ENCODE data around the gene HIF1A.
A peak's percentile ranks its signal among the peaks of the same experiment; 100 is the strongest.
"Not testable (repeated sequence)": the region's sequence is repeated elsewhere in the genome, so short reads cannot be mapped to it uniquely, and the experiment has no call there.

Gene HIF1A

DNA sequence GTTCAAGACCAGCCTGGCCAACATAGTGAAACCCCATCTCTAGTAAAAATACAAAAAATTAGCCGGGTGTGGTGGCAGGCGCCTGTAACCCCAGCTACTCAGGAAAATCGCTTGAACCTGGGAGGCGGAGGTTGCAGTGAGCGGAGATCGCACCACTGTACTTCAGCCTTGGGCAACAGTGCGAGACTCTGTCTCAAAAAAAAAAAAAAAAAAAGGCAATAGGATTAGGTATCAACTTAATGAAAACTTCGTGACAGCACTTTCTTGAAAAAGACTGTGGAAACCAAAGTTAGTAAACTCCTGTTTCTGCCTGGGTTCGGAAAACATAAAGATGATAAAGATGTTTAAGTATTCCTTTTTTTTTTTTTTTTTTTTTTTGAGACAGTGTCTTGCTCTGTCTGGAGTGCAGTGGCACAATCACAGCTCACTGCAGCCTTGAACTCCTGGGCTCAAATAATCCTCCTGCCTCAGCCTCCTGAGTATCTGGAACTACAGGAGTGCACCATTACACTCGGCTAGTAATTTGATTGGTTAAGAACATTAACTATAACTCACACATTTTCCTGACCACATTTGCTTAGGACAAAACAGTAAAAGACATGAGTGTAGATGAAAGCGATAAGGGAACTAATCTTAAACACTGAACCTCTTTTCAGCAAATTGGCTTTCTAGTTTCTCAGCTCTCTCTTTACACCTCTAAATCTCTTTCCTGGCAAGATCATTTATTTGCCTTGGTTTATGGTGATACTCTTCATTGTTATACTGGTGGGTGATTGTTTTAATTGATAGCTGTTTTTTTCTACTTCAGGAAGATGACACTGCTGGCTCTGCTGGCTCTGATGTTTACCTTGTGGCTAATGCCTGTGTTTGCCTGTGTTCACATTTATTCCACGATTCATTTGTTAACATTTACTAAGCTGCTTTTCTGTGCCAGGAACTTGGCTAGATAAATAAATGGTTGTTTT lies 15.8 kb downstream of the HIF1A start:
- DNase-seq, result peak; percentile 63

DNA sequence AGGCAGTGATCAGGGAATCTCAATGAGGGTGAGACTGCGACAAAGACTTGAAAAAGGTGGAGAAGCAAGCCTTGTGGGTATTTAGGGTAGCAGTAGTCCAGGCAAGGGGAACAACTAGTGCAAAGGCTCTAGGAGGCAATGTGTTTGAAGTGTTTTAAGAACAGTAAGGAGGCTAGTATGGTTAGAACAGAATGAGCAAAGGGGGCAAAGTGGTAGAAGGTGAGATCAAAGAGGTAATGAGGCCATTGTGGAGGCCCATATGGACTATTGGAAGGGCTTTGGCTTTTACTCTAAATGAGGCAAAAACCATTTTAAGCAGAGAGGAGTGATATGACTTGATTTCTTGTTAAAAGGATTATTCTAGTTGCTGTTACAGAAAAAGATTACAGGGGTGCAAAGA lies 16.8 kb downstream of the HIF1A start:
- no peak for DNase-seq

DNA sequence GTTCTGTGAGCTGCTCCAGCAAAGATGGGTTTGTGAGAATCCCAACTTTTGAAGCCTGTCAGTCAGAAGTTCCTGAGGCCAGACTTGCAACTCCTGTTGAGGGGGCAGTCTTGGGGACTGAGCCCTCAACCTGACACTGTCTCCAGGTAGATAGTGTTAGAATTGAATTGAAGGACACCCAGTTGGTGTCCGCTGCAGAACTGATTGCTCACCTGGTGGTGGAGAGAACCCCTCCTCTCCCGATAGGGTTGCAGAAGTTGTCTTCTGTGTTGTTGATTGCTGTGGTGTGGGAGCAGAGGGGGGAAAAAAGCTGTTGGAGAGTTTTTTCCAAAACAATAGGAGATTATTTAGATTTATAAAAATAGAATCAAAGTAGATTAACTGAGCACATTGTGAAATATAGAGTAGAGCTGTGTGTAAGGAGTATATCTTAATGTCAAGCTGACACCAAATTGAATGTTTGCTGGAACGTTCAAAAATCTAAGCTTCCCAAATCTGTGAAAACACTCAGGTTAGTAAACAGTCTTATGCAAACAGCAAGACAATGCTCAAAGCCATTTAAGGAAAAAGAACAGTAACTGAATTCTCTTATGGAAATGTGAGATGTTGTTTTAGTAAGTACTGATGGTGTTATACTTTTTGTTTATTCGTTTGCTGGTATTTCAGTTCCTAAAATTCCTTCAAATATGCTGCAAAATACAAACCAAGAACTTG lies 18.6 kb downstream of the HIF1A start:
- no peak for DNase-seq

DNA sequence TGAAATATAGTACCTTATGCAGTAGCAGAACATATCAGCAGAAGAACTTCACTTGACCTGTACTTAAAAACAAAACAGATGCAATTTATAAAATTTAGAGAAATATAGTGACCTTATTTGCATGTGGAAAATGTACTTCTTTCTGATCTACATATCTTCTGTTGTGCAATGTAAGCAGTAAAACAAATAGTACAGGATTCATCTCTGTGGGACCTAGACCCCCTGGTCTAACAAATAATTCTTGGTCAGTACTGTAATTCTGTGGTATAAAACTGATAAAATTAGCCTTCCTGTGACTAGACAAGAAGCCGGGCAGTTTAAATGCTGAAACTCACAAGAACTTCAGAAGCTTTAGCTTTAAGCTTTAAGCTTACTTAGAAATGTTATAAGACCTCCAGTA lies 21.6 kb downstream of the HIF1A start:
- DNase-seq, result no peak

DNA sequence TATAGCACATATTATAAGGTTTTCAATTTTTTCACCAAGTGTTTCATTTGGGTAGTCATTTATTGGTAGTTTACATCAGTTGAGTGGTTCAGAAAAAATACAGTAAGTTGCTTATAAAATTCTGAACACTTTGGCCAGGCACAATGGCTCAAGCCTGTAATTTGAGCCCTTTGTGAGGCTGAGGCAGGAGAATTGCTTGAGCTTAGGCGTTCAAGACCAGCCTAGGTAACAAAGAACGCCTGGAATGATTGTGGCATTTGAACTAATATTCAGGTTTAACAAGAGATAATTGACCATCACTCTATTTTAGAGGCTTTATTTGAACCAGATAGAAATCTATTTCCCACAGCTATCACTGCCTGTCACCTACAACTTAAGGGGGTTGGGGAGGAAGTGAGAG lies 22.7 kb downstream of the HIF1A start:
- no peak for DNase-seq

DNA sequence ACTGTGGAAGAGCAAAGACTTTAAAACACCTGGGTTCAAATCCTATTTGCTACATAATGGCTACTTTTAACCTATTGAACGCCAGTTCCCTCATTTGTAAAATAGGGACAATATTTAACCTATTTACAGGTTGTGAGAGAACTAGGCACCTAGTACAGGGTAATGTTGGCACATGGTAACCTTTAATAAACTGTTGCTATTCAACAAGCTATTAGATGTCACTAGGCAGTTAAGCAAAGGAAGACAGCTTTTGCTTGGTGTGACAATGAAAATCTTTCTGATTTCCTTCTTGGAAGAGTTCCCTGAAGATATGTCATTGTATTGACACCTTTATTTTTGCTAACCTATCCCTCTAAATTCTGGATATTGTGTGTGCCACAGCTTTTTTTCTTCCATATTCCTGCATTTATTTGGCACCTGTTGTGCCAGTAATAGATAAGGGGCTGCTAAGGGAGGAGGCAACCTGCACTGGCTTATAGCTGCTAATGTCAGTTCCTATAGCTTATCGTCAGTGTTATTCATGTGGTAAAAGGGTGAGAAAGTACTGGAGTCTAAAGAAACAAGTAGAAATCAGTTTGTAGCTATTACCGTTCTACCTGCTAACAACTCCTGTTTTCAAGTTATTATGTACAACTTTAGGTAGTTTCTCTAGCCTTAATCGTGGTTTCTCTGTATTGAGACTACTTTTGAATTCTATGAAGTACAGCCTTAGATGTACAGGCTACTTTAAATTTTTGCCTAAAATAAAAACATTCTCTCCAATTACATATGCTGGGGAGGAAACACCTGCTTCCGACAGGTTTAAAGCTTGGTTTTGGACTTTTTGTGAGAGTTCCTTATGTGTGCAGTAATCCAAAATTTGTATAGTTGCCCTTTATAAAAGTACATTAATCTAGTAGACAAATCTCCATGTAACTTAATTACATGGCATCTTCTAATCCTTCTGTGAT lies 24.3 kb downstream of the HIF1A start:
- DNase-seq, result no peak

DNA sequence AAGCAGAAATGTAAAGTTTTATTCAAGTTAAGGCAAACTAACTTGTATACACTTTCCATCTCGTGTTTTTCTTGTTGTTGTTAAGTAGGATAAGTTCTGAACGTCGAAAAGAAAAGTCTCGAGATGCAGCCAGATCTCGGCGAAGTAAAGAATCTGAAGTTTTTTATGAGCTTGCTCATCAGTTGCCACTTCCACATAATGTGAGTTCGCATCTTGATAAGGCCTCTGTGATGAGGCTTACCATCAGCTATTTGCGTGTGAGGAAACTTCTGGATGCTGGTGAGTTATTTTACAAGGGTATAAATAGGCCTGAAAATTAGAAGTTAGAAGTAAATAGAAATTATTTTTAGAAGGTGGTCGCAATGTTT lies 25.0 kb downstream of the HIF1A start:
- DNase-seq, result no peak

DNA sequence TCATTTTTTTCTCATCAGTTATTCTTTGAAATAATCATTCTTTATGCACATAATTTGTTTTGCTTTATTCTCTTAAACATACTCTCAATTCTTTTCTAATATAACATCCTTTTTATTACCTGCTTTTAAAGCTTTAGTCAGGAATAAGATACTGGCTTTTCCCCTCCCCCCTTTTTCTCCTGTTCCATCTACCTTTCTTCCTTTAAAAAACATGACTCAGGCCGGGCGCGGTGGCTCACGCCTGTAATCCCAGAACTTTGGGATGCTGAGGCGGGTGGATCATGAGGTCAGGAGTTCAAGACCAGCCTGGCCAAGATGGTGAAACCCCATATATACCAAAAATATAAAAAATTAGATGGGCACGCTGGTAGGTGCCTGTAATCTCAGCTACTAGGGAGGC lies 25.4 kb downstream of the HIF1A start:
- DNase-seq, result no peak

DNA sequence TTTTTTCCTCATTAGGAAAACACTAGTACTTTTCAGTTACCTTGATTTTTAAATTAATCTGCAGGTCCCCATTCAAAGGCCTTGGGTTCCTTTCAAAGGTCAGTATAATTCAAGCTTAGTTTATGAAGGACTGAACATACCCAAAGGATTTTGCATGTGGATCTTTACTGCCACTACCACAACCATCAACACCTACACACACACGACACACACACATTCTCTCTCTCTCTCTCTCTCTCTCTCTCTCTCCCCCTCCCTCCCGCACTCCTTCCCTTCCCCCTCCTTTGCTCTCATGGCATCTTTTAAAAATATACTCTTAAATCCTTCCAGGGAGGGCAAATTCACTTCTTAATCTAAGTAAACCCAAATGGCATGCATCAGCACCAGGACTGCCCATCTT lies 28.8 kb downstream of the HIF1A start:
- no peak for DNase-seq

DNA sequence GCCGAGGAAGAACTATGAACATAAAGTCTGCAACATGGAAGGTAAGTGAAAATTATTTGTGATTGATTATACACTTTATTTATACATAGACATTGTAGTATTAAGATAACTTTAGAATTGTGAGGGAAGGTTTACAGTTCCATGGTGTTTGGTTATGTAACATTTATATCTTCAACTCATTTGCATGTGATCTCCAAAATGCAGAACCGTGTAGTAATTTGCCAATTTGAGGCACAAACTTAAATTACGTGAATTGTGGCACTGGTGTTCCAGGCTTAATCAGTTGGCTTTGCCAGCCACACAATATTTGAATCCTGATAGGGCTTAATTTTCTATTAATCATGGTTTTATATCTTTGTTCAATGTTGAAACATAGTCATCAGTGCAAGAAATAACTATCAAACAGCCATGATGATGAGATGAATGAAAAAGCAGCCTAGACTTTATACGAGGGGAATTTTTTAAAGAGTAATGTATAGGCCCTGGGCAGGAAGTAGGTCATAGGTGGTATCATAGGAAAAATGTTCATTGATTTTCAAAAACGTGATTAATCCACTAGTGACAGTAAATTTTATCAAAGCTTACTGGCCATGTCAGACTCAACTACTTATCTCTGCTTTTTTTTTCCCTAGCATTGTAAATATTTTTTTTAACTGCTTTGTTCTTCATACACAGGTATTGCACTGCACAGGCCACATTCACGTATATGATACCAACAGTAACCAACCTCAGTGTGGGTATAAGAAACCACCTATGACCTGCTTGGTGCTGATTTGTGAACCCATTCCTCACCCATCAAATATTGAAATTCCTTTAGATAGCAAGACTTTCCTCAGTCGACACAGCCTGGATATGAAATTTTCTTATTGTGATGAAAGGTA lies 31.7 kb downstream of the HIF1A start:
- DNase-seq, result no peak

DNA sequence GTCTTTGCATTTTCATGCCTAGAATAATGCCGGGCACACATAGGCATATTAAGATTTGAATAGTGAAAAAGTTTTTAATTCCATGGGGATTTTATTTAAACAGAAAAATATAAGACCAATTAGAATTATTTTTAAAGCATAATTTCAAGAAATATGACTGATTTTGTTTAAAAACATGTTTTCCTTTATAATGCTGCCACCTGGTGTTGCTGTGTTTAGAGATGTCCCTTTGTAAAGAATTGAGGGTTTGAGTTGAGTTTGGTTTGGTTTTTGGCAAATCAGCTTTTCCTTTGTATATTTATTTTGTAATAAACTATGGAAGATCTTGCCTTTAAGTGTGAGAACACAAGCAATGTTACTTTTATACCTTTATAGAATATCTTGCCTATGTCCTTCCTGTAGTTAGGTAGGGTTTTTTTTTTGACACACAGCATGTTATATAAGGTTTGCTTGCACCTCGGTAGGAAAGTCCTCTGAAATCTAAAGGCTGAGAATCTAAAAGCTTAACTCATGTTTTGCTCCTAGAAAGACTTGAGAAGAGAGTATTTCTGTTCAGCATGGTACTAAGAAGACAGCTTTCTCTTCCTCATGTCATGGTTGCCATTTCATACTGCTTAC lies 35.6 kb downstream of the HIF1A start:
- DNase-seq, result peak; percentile 12

DNA sequence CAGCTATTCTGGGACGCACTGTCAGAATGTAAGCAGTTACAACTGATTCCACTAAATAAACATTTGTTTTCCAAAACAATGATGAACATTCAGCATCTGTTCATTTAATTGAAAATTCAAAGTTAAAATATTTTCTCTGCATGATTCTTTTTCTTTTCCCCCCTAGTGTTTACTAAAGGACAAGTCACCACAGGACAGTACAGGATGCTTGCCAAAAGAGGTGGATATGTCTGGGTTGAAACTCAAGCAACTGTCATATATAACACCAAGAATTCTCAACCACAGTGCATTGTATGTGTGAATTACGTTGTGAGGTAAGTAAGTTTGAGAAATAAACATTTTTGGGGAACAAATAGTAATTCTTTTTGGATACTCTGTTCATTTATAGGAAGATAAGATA lies 38.7 kb downstream of the HIF1A start:
- DNase-seq, result no peak

DNA sequence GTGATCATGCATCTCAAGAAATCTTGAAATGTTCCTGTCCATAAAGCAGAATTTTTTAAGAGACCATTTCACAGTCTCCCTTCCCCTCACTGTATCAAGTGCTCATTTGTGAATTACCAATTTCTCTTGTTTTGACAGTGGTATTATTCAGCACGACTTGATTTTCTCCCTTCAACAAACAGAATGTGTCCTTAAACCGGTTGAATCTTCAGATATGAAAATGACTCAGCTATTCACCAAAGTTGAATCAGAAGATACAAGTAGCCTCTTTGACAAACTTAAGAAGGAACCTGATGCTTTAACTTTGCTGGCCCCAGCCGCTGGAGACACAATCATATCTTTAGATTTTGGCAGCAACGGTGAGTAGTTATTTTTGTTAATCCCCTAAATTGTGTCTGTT lies 41.4 kb downstream of the HIF1A start:
- DNase-seq, result no peak

DNA sequence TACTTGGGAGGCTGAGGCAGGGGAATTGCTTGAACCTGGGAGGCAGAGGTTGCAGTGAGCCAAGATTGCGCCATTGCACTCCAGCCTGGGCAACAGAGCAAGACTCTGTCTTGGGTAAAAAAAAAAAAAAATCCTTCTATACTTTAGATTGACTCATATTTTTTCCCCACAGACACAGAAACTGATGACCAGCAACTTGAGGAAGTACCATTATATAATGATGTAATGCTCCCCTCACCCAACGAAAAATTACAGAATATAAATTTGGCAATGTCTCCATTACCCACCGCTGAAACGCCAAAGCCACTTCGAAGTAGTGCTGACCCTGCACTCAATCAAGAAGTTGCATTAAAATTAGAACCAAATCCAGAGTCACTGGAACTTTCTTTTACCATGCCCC lies 42.6 kb downstream of the HIF1A start:
- DNase-seq, result no peak

DNA sequence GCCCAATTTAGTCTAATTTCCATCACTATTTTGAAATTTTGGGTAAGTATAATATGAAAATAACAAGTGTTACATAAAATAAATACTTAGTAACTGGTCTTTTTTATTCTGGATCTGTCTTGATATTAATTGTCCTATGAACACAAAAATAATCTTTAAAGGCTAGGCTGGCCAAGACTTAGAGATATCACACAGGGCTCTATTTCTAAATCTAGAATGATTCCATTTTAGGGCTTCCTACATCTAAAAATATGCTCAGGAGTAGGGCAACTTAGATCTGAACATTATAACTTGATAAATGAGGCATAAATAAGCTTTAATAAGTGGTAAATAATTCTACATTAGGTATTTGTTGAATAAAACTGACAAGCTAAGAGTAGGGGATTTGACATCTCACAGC lies 43.8 kb downstream of the HIF1A start:
- DNase-seq, result no peak

DNA sequence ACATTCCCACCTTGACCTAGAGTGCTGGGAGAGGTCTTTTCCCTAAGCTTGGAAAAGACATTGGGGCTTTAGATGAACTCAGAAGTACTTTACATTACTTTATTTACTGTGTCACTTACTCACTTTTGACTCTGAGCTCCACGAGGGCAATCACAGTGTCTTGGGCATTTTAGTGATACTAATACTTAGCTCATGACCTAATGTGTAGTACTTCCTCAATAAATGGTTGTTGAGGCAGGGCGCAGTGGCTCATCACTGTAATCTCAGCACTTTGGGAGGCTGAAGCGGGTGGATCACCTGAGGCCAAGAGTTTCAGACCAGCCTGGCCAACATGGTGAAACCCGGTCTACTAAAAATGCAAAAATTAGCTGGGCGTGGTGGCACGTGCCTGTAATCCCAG lies 47.1 kb downstream of the HIF1A start:
- no peak for DNase-seq

DNA sequence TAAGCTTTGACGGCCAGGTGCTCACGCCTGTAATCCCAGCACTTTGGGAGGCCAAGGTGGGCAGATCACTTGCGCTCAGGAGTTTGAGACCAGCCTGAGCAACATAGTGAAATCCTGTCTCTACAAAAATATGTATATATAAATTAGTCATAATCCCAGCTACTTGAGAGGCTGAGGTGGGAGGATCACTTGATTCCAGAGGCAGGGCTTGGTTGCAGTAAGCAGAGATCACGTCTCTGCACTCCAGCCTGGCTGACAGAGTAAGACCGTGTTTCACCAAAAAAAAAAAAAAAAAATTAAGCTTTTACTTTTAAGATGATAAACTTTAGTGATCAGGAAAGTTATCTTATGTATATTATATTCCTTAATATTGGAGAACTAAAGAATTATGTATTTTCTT lies 48.9 kb downstream of the HIF1A start:
- DNase-seq, result no peak

DNA sequence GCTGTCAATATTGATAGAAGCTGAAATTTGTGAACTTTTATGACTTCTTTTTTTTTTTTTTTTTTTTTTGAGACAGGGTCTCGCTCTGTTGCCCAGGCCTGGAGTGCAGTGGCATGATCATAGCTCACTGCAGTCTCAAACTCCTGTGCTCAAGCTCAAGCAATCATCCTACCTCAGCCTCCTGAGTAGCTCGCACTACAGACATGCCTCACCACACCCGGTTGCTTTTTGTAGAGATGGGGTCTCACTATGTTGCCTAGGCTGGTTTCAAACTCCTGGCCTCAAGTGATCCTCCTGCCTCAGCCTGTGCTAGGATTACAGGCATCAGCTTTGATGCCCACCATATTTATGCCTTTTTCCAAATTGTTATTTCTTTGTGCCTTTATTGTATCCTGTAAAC lies 51.0 kb downstream of the HIF1A start:
- not testable (repeated sequence) for DNase-seq

DNA sequence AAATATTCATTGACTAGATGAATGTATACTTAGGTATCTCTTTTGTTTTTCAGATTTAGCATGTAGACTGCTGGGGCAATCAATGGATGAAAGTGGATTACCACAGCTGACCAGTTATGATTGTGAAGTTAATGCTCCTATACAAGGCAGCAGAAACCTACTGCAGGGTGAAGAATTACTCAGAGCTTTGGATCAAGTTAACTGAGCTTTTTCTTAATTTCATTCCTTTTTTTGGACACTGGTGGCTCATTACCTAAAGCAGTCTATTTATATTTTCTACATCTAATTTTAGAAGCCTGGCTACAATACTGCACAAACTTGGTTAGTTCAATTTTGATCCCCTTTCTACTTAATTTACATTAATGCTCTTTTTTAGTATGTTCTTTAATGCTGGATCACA lies 51.6 kb downstream of the HIF1A start:
- DNase-seq, result no peak

DNA sequence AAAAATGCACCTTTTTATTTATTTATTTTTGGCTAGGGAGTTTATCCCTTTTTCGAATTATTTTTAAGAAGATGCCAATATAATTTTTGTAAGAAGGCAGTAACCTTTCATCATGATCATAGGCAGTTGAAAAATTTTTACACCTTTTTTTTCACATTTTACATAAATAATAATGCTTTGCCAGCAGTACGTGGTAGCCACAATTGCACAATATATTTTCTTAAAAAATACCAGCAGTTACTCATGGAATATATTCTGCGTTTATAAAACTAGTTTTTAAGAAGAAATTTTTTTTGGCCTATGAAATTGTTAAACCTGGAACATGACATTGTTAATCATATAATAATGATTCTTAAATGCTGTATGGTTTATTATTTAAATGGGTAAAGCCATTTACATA lies 52.0 kb downstream of the HIF1A start:
- DNase-seq, result no peak

DNA sequence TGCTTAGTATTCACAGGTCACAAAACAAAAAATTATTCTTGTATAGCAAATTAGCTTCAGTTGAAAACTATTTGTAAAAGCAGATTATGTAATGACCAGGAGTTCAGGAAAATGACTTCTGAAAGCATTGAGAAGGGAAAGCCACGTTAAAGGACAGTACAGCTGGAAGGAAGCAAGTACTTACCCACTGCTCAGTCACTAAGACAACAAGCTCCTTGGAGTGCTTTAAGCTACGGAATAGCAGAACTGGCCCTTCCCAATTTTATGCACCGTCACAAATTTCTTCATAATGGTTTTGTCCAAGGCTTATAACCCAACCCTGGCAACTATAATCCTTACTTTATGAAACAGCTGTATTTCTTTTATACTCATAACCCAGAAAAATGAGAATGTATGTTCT lies 54.0 kb downstream of the HIF1A start:
- DNase-seq, result peak; percentile 64

DNA sequence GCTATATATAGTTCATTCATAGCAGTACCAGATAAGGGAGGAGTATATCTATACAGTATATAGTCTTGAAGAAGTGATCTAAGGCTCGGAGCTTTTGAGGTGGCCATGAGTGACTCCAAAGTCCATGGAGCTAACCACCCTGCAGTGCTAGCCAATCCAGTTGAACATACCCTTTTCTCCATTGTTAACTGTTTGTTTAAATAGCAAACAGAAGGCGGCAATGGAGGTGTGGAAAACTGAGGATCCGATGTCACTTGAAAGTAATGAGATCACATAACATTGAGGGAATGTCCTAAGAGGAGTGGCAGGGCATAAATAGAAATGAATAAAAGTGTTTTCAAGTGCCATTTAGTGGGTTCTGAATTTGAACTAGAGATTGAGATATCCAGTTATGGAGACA lies 54.6 kb downstream of the HIF1A start:
- peak; percentile 86 for DNase-seq

Data from DMS53 (cell line).